Cardiac fibroblast (primary cell): ENCODE results near the gene CNTF.

Experiments used
- DNase-seq, 2 donors: peaks; one replicate each; pipeline versions ENCODE4 v3.0.0 to v3.0.0-alpha.2; 2010; ENCODE audit warnings: low read depth in 2 of 2
- H3K4me3 ChIP-seq, 2 donors: replicated peaks in 1 of 2; 1 replicate in 1 of 2; 2 replicates in 1 of 2; pipeline ENCODE4 v1.5.1; 2011; ENCODE audit warnings: low read depth in 2 of 2, low read length in 2 of 2, mild to moderate bottlenecking in 2 of 2, moderate library complexity in 1 of 2
- TF ChIP-seq, protein P1 (sequence below): IDR thresholded peaks from one replicate; pipeline ENCODE4 v1.5.1; 2011; ENCODE audit warnings: low read depth, mild to moderate bottlenecking, low read length, inconsistent platforms

CNTF gene

DNA sequence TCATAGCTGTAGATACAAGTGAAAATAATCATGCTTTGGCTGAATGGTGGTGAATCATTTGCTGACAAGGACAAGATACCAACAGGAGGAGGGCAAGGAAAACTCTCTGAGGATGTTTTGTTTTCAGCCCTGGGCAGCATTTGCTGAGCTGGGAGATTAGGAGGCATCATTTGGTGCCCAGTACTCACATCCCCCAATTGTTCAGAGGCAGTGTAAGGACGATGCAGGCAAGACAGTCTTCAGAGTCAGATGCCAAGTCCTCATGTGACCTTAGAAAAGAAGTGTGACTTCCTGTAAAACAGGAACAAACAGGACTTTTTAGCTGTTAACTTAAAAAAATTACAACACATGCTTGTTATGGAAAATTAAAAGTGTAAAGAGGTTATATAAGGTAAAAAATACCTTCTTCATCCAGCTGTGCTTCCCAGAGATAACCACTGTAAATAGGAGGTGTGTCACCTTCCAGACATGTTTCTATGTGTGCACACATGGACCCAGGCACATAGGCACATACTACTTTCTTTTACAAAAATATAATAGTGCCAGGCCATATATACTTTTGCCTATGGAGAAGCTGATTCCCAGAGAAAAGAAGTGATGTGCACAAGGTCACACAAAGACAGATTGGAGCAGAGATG lies 18.0 kb downstream of the CNTF start:
- TF ChIP-seq, protein P1, sequence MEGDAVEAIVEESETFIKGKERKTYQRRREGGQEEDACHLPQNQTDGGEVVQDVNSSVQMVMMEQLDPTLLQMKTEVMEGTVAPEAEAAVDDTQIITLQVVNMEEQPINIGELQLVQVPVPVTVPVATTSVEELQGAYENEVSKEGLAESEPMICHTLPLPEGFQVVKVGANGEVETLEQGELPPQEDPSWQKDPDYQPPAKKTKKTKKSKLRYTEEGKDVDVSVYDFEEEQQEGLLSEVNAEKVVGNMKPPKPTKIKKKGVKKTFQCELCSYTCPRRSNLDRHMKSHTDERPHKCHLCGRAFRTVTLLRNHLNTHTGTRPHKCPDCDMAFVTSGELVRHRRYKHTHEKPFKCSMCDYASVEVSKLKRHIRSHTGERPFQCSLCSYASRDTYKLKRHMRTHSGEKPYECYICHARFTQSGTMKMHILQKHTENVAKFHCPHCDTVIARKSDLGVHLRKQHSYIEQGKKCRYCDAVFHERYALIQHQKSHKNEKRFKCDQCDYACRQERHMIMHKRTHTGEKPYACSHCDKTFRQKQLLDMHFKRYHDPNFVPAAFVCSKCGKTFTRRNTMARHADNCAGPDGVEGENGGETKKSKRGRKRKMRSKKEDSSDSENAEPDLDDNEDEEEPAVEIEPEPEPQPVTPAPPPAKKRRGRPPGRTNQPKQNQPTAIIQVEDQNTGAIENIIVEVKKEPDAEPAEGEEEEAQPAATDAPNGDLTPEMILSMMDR, result no peak
- peak in 1 of 2 donors; percentile 16 for DNase-seq
- no peak overlapping the region for H3K4me3 ChIP-seq

DNA sequence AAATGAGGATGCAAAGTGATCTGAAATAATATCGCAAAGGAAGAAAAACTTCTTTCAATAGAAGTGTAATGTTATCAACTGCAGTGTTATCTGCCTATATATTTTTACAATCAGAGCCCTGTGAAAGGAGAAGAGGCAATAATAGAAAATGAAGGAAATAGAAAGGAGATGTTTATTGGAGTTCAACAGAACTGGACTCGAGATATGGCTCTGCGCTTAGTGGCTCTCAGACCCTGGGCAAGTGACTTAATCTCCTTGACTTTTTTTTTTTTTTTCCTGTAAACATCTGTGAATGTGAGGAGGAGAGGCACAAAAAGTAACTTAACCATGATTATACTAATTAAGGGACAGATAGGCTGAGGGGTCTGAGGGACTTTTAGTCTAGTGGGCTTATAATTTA lies 18.9 kb downstream of the CNTF start:
- TF ChIP-seq, protein P1, result no peak
- no peak overlapping the region for H3K4me3 ChIP-seq
- no peak for DNase-seq

DNA sequence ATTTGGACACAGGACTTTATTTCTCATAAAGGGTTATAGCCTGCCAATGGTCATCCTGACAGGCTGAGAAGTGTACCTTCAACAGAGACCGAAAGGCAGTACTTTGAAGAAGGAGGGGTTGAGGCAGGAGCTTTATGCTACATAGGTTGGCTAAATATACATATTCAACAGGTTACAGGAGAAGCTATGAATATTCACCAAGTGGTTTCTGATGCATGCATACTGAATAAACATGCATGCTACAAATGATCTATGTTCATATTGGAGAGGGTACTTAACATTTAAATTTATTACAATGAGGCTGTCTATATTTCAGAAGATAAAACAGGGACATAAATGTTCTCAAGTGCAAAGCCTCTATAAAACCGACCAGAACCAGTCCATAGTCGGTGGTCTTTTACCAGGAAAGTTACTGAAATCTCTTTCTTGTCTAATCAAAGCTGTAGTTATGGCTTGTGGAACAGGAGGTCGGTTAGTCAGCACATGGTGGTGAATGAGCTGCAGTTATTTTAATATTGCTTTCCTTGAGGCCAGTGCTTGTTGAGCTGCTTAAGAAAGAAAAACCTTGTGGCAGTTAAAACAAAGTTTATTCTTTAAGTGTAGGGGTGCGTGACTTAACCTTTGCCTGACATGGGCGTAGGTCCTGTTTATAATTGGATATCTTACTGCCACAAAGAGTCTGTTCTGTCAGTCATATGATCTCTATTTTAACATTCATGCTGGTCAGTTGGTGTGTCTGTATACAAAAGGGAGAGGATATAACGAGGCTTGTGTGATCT lies 19.5 kb downstream of the CNTF start:
- no peak for DNase-seq
- no peak overlapping the region for H3K4me3 ChIP-seq
- TF ChIP-seq, protein P1, result no peak

DNA sequence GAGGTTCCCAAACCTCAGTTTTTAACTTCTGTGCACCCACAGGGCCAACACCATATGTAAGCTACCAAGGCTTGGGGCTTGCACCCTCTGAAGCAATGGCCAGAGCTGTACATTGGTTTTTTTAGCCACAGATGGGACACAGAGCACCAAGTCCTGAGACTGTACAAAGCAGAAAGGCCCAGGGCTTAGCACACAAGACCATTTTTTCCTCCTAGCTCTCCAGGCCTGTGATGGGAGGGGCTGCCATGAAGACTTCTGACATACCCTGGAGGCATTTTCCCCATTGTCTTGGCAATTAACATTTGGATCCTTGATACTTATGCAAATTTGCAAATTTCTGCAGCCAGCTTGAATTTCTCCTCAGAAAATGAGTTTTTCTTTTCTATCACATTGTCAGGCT lies 23.4 kb downstream of the CNTF start:
- TF ChIP-seq, protein P1, result no peak
- no peak overlapping the region for H3K4me3 ChIP-seq
- no peak for DNase-seq

- TF ChIP-seq, protein P1, result no peak
- H3K4me3 ChIP-seq, result no peak overlapping the region
- no peak for DNase-seq
Observed at GRCh38 chr11:58647141-58647699, 24.8 kb downstream of the CNTF start.

DNA sequence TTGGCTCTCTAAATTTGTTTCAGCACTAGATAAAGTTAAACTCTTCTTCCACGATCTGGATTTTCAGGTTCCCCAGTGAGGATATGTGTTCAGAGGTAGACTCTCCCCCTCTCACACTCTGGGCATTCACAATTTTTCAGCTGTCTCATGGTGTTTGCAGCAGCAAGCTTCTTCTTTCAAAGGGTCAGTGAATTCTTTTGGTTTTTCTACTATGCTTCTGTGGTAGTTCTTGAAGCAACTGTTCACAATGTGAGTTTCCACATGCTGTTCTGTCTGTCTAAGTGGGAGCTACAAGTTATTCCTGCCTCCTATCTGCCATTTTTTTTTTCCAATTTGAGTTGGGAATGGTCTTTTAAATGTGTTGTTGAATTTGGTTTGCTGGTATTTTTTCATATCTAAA lies 25.4 kb downstream of the CNTF start:
- TF ChIP-seq, protein P1, result no peak
- H3K4me3 ChIP-seq, result no peak overlapping the region
- DNase-seq, result no peak
